Measurements from ENCODE around the gene POTED.
"Not testable (repeated sequence)": the region's sequence is repeated elsewhere in the genome, so short reads cannot be mapped to it uniquely, and the experiment has no call there.

The POTED gene

GRCh38 chr21:13609477-13609876 is at the start of gene POTED:
POTED (plus strand) TSS chr21:13609777; CDS start chr21:13610229, 452 bp downstream.
- DNase-seq (ENCODE audit: low read depth, low spot score): not testable (repeated sequence)

GRCh38 chr21:13650101-13650500 is 40.5 kb downstream of the POTED start:
- DNase-seq (ENCODE audit: low read depth, low spot score): not testable (repeated sequence)

- not testable (repeated sequence) for DNase-seq (ENCODE audit: low read depth, low spot score)
Measured at GRCh38 chr21:13651746-13652145, 42.2 kb downstream of the POTED start.

Measured in activated CD4-positive, CD25-positive, alpha-beta regulatory T cell treated with anti-CD3 and anti-CD28 coated beads, Interleukin-2, amount 50 U/mL, for 16 hours (primary cell).